Activated CD8-positive, alpha-beta T cell treated with anti-CD3 and anti-CD28 coated beads for 36 hours (primary cell): ENCODE data around the gene FSCN2. TPM values are rescaled to one million over a fixed set of nuclear protein-coding genes. Genes with fewer than 3 reads are reported as not detected.

Experiments used
- ATAC-seq: fragments of 200-7000 bp; cut with Tn5 transposase; one replicate; pipeline ENCODE4 v1.10.0; 2021; ENCODE audit warnings: mild to moderate bottlenecking, moderate library complexity
- CTCF ChIA-PET: fragments of 350-600 bp; sonication (Branson Sonifier 250); formaldehyde crosslinking; loops from one replicate; lab custom pipeline; 2021; ENCODE audit warnings: antibody characterized with exemption; lab: Charles Lee
- POLR2A ChIA-PET: fragments of 350-600 bp; sonication (Branson Sonifier 250); formaldehyde crosslinking; loops from one replicate; lab custom pipeline; 2021; ENCODE audit warnings: antibody characterized with exemption; lab: Charles Lee
- DNase-seq: peaks from one replicate; pipeline ENCODE4 v3.0.0-alpha.2; 2020
- H3K27ac Mint-ChIP-seq: one replicate; pipeline ENCODE4 v1.8.0; 2021; ENCODE audit warnings: mild to moderate bottlenecking, mixed read lengths
- H3K27me3 Mint-ChIP-seq: one replicate; pipeline ENCODE4 v1.8.0; 2021; ENCODE audit warnings: mixed read lengths
- H3K36me3 Mint-ChIP-seq: one replicate; pipeline ENCODE4 v1.8.0; 2021; ENCODE audit warnings: low read depth, mixed read lengths
- H3K4me1 Mint-ChIP-seq: one replicate; pipeline ENCODE4 v1.8.0; 2021; ENCODE audit warnings: low read depth, mixed read lengths
- H3K4me3 Mint-ChIP-seq: one replicate; pipeline ENCODE4 v1.8.0; 2021; ENCODE audit warnings: mild to moderate bottlenecking, moderate library complexity, mixed read lengths
- H3K9me3 Mint-ChIP-seq: one replicate; pipeline ENCODE4 v1.8.0; 2021; ENCODE audit warnings: mixed read lengths
- CTCF ChIP-seq: fragments of 200-600 bp; IDR thresholded peaks from one replicate; pipeline ENCODE4 v1.8.0; 2022; ENCODE audit warnings: antibody characterized with exemption, mild to moderate bottlenecking
- intact Hi-C: fragments of 100-400 bp; cut with micrococcal nuclease; formaldehyde crosslinking; loops from one replicate; pipeline ENCODE4 v1.10.0; 2022
- total RNA-seq, 2 experiments: library from RNA; stranded (reverse); gene quantifications; one replicate each; pipeline ENCODE4 v1.2.3, GENCODE V29; 2021

The FSCN2 gene
- total RNA-seq, 2 experiments from 2014 or later = 0.32 TPM; not detected in 1

- Mint-ChIP-seq H3K27me3 (peaks cover 3% of the 10 kb centered on the region), H3K4me3 (no peak overlapping the region), H3K36me3 (no peaks in the 10 kb centered on the region), H3K9me3 (no peaks in the 10 kb centered on the region), H3K27ac (no peak overlapping the region), H3K4me1 (peaks cover 15% of the 10 kb centered on the region)
- ChIA-PET POLR2A (interaction anchor here (4.2 kb wide), 1 partner anchor 17 kb away, joined by 20 read pairs; no protein-coding TSS in a partner anchor), CTCF (no interaction called here)
- ATAC-seq = no peak
- intact Hi-C loops = no loop called here
- no peak for TF ChIP-seq CTCF
- DNase-seq = no peak
These were observed 37.0 kb upstream of the FSCN2 start for GRCh38 chr17:81491181-81491581.

- Mint-ChIP-seq H3K4me3 (no peak overlapping the region), H3K27me3 (peaks cover 2% of the 10 kb centered on the region), H3K27ac (no peak overlapping the region), H3K36me3 (no peaks in the 10 kb centered on the region), H3K9me3 (no peaks in the 10 kb centered on the region), H3K4me1 (peaks cover 11% of the 10 kb centered on the region)
- no peak for ATAC-seq
- intact Hi-C loops = no loop called here
- no peak for TF ChIP-seq CTCF
- no peak for DNase-seq
- CTCF ChIA-PET = no interaction called here
- POLR2A ChIA-PET = interaction anchor here (4.2 kb wide), 1 partner anchor 16 kb away, joined by 20 read pairs; no protein-coding TSS in a partner anchor
These were observed 36.4 kb upstream of the FSCN2 start for GRCh38 chr17:81491761-81492160.

- H3K4me1 Mint-ChIP-seq = peaks cover 11% of the 10 kb centered on the region
- H3K36me3 Mint-ChIP-seq = no peaks in the 10 kb centered on the region
These were observed 36.0 kb upstream of the FSCN2 start for GRCh38 chr17:81492202-81492601.

GRCh38 chr17:81492706-81493105 is 35.5 kb upstream of the FSCN2 start:
- Mint-ChIP-seq H3K9me3 (no peaks in the 10 kb centered on the region), H3K4me1 (peaks cover 8% of the 10 kb centered on the region), H3K27ac (no peak overlapping the region), H3K36me3 (no peaks in the 10 kb centered on the region), H3K27me3 (peaks cover 2% of the 10 kb centered on the region), H3K4me3 (no peak overlapping the region)
- ChIA-PET POLR2A (interaction anchor here (1.0 to 4.2 kb wide), 2 partner anchors 9 to 15 kb away, joined by 3 to 20 read pairs; no protein-coding TSS in a partner anchor), CTCF (no interaction called here)
- DNase-seq (no peak), ATAC-seq (no peak)
- intact Hi-C loops = no loop called here
- no peak for TF ChIP-seq CTCF

More at GRCh38 chr17:81492202-81492601, 36.0 kb upstream of the FSCN2 start:
- ChIA-PET CTCF (no interaction called here), POLR2A (interaction anchor here (1.0 to 4.2 kb wide), 2 partner anchors 9 to 16 kb away, joined by 3 to 20 read pairs; no protein-coding TSS in a partner anchor)
- TF ChIP-seq CTCF = no peak
- DNase-seq (no peak), ATAC-seq (no peak)
- intact Hi-C loops = no loop called here
- Mint-ChIP-seq H3K9me3 (no peaks in the 10 kb centered on the region), H3K27ac (no peak overlapping the region), H3K27me3 (peaks cover 2% of the 10 kb centered on the region), H3K4me3 (no peak overlapping the region)

GRCh38 chr17:81493198-81494038 is 34.8 kb upstream of the FSCN2 start:
- intact Hi-C loops = no loop called here
- CTCF ChIA-PET = interaction anchor here (1.0 kb wide), 1 partner anchor 9 kb away, joined by 4 read pairs; no protein-coding TSS in a partner anchor
- Mint-ChIP-seq H3K4me1 (peaks cover 8% of the 10 kb centered on the region), H3K36me3 (no peaks in the 10 kb centered on the region), H3K9me3 (no peaks in the 10 kb centered on the region), H3K4me3 (no peak overlapping the region), H3K27me3 (peaks cover 2% of the 10 kb centered on the region), H3K27ac (no peak overlapping the region)
- DNase-seq = no peak
- no peak for TF ChIP-seq CTCF
- POLR2A ChIA-PET = interaction anchor here (1.0 to 4.2 kb wide), 2 partner anchors 8 to 15 kb away, joined by 3 to 20 read pairs; no protein-coding TSS in a partner anchor
- no peak for ATAC-seq
